Mucosa of gallbladder (tissue), 1 donor: Measurements from ENCODE around the gene KCNK5. TPM values are rescaled to one million over a fixed set of nuclear protein-coding genes. Genes with fewer than 3 reads are reported as not detected.
A peak's percentile ranks its signal among the peaks of the same experiment; 100 is the strongest.

ENCODE experiments used
- DNase-seq: peaks from one replicate; pipeline ENCODE4 v3.0.0-alpha.2; 2020; ENCODE audit warnings: low spot score
- total RNA-seq: library from RNA; stranded (reverse); gene quantifications from one replicate; pipeline ENCODE4 v1.2.1, GENCODE V29; 2021
- donor health status: DM: no; HTN: no; CAD: no.

Gene KCNK5
- total RNA-seq, 1 donor from 2014 or later, result 242 TPM

DNA sequence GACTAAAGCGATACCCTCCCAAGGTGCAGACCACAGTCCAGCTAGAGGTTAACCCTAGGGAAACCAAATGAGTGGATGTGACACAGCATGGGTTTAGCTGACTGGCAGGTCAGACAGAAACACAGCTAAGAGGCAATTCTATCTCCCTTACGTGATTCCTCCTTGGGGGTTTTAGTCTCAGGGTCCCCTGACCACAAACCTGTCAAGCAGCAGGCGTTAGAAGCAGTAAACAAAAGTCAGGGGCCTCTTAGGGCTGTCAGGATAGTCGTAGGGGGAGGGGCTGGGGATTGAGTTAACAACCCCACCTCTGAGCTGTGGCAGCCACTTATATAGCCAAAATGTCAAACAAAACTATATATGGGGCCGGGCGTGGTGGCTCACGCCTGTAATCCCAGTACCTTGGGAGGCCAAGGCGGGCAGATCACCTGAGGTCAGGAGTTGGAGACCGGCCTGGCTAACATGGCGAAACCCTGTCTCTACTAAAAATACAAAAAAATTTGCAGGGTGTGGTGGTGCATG lies 13.6 kb downstream of the KCNK5 start:
- DNase-seq, result no peak

DNA sequence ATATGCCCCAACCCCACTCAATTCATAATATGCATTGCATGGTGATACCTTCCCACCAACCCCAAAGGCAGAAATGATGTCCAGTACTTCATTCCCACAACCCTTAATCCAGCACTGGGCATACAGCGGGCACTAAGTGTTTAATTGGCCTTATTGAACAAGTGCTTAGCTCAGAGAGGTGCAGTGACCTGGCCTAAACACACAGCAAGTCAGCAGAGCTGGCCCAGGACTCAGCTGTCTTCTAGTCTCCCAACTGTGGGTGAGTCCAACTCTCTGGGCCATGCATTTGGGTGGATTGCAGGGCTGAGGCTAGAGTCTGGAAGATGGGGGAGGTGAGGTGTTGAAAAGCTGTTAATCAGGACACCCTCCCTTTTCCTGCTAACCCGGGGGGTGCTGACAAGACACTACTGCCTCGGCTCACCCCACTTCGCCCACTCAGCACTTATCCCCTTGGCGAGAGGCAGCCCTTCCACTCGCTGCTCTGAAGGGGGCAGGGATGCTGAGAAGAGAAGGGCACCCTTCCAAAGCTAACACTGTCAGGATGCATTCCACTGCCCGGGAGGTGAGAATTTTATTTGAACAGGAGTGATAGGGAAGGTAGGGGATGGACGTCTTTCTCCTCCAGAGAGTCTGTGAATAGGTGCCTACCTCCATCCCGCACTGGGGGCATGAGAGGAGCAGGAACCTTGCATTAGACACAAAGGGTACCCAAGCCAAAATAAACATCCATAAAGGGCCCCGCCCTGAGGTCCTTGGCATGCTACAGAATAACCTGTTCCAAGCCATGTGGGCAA lies 14.2 kb downstream of the KCNK5 start:
- peak; percentile 94 for DNase-seq

DNA sequence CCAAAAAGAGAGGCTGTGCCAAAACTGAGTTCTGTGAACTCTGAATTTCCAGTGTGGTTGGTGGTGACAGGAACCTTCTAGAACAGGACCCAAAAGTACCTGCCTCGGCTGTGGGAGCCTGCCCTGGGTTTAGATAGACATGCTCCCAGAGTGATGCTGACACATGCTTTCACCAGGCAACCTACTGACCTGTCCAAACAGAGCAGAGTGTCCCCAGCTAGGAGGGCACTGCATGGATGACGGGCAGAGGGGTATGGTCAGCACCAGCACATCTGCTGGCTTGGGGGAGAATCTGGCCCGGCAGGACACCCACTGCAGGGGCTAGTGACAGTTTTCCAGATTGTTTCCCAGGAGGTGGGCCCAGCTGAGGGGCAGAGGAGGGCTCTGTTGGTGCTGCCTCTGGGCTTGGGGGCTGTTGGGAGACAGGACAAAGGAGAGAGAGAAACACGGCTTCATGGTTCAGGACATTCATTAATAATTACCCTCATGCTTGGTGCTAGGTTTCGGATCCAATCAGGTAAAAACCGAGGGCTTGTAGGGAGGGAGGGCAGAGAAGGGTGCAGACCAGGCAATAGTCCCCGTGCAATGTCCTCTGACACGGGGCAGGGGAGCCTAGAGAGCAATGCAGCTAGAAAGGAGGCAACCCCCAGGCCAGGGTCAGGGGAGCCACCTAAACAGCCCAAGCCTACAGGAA lies 15.0 kb downstream of the KCNK5 start:
- no peak for DNase-seq

DNA sequence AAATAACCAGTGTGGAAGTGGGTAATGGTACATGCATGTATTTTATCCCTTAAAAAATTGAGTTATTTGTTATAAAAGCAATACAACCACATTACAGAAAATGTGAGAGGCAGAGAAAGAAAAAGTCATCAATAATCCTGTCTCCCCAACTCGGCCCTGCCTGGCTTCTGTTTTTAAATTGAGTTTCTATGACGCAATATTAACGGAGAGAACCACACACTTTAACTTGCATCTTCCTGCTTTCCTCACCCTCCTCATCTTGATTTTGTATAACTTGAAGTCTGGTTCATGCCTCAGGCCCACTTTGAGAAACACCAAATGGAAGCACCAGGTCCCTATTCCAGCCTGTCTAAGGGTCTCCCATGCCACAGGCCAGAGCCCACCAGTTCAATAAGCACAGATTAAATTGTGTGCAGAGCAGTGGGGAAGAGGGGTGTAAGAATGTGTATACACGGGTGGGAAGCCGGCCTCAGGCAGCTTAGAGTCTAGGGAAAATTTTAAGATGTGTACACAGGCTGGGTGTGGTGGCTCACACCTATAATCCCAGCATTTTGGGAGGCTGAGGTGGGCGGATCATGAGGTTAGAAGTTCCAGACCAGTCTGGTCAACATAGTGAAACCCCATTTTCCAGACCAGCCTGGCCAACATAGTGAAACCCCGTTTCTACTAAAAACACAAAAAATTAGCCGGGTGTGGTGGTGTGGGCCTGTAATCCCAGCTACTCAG lies 15.9 kb downstream of the KCNK5 start:
- no peak for DNase-seq

DNA sequence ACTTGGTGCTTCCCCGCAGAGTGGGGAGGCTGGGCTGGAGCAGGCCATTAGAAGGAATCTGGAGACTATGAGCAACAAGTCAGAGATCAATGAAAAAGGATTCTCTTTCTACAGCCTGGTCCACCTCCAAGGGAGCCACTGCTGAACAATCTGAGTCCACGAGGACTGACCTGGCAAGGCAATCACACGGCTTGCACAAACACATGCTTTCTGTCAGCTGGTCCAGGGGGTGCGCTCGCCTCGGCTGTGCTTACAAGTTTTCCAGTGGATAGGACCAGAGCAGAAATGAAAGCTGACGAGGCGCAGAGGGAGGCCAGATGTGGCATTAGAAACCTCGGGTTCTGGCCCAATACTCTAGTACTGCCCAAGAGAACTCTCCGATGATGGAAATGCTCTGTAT lies 18.1 kb downstream of the KCNK5 start:
- peak; percentile 75 for DNase-seq

DNA sequence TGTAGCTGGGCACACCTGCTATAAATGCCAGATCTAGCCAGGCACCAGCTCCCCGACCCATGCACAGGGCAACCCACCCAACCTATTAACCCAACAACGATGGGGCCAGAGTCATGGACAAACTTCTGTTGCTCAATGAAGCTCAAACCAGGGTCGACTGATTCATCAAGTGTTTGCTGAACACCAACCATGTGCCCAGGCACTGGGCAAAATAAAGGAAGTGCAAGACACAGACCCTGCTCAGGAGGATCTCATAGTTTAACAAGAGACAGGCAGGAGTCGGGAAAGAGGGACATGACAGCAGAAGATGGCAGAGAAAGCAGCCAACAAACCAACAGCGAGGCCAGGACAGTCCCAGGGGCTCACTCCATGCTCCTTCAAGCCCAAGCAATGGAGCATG lies 18.8 kb downstream of the KCNK5 start:
- no peak for DNase-seq

DNA sequence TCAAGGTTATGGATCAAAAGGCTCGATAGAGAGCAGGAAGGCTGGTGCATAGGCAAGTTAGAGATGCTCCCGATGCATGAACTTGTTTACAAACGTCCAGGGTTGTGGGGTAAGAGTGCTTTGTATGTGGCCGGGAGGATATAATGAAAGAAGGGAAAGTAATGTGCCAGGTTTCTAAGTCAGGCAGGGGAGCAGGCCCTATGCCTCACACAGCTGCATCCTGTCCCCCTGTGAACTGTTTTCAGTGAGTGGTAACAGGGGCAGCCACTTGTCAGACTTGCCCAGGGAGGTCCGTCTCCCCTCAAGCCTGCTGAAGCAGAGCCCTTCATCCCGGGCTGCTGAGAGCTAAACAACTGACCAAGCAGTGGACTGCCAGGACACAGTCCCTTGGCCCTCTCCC lies 19.4 kb downstream of the KCNK5 start:
- DNase-seq, result no peak

DNA sequence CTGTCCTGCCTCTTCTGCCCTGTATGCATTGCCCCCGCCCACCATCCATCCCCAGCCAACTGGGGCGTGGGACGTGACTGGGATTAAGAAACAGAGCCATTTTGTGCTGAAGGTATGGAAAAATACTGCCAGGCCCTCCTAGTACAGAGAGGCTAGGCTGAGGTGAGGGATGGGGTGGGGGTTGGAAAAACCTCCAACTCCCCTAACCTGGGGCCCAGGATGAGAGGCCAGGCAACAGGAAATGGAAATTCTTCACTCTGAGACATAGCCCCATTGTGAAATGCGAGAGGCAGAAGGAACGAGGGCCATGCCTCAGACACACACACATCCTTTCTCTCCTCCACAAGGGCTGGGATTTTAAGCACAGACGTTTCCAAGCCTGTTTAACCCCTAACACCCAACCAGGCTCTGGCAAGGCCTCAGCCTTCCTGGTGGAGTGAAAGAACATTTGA lies 19.9 kb downstream of the KCNK5 start:
- no peak for DNase-seq

DNA sequence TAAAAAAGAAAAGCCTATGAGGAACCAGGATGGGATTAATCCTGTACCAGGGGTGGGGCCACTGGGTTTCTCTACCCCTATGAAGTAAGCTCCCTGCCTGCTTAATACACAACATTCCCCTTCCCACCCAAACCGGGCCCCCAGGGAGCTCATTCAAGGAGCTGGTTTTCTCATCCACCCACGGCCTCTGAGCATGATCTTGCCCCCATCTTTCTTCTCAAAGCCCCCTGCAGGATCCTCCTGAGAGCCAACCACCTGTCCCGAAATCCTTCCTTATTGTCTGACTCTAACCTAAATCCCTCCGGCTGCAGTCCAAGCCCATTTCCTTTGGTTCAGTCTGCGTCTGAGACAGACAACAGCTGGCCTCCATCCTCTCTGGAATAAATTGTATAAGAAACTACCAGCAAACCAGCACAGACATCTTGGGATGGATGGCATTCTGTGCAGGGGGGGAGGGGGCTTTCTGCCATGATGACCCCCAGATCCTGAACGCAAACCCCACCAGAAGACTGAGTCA lies 21.0 kb downstream of the KCNK5 start:
- peak; percentile 75 for DNase-seq

DNA sequence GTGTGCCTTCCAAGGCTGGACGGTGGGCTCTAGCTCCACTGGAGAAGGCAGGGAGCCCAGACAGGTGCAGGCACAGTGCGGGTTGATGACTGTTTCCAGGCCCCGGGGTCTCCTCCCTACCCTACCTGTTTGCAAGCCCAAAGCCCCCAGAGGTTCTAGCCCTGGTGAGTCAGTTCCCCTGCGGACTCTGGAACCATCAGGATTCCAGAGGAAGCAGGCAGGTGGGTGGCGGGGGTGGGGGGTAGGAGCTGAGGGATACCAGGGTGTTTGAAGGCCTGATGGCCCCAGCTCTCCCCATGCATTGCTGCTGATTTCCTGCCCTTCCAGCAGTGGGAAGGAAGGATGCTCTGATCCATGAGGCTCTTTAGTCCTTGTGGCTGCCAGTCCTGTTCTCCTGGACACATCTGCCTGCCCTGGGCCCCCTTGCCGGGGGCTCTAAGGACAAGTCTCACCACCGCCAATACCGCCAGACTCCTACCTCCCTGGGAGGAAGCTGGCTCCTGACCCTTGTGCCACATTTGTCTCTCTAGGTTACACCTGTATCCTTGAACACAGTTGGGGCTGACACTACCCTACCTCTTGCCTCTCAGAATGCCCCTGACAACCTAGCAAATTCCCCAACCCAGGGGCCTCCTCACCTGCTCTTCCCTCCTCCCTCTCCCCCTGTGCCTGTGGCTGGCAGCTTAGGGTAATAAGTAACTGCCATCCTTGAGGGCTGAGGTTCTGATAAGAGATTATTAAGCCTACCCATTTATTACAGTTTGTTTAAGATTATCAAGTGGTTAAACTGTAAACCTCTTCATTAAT lies 21.7 kb downstream of the KCNK5 start:
- DNase-seq, result peak; percentile 67

DNA sequence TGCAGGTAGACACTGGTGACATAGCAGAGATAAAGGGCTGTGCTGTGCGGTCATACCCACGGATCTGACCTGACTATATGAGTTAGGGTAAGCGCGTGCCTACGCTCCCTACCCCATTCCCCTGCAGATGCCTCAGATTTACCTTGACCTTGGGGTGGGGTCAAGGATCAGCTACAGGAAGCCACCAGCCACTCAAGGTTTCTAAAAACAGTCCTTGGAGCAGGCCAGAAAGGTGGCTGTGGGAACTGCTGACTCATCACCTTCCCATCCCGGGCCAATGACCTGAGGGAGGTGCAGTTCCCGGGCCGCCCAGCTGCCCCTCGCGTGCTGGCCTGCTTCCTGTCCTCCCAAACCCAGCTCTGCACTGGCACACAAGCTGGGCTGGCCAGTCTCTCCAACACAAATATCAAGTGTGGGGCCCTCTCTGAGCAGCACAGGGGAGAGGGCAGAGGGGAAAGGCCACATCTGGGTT lies 23.0 kb downstream of the KCNK5 start:
- peak; percentile 59 for DNase-seq

DNA sequence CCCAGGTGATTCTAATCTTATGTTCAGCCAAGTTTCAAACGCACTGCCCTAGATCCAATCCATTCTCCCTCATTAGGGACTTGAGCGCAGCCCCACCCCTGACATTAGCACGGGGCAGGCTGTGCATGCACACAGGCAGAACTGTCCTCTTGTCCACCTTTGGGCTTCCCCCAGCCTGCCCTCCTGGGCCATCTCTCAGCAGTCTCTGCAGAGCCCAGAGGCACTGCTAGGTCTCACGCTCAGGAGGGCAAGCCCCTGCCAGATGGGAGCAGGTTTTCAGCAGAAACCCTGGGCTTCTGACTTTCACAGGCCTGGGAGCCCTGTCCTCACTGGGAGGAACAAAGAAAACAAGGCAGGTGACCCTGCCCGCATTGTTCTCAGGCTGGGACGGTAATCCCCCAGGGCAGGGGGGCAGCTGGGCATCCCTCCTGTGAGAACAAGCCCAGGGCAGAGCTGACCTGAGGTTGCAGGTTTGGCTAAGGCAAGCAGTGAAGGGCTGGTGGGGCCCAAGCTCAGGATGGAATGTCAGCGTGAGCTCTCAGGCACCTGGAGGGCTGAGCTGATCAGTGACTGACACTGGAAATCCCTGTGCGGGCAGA lies 24.5 kb downstream of the KCNK5 start:
- no peak for DNase-seq

DNA sequence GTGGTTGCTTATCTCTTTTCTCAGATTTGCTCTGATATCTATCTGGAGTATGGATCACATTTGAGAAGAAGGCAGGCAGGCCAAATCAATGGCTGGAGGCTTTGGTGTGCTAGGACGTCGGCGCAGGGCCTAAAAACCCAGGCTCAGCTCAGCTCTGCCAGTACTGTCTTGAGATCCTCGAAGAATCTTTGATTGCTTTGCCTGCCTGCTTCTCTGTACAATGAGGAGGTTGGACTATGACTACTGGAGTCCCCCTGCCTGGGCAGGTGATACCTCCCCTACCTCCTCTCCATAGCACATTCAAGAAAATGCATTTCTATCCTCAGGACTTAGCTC lies 25.1 kb downstream of the KCNK5 start:
- DNase-seq, result no peak

DNA sequence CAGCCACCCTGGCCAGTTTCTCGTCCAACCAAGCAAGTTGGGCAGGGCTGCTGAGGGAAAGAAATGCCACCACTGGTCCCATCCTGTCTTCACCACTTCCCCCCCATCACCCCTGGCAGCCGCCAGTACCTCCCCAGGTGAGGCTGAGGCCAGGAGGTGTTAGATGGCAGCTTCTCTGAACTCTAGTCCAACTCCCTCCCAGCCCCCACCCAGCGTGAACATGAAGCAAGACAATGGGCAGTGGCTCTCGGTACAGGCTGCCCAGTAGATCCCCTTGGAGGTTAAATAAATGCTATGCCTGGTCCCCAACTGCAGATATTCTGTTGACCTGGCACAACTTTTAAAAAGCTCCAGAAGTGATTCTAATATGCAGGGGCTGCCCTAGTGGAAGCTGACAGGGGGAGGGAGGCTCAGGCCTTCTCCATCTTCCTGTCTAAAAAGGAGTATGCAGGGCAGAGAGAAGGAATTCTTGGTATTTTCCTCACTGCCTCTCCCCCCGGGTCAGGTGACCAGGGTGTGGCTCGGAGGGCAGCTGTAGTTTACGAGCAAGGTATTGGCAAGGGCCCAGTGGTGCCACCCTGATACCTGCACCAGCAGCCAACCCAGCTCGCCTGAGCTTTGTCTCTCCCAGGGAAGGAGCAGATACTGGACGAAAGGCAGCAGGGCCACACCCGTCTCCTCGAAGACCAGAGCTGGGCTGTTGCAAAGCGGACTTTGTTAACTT lies 25.7 kb downstream of the KCNK5 start:
- peak; percentile 97 for DNase-seq

DNA sequence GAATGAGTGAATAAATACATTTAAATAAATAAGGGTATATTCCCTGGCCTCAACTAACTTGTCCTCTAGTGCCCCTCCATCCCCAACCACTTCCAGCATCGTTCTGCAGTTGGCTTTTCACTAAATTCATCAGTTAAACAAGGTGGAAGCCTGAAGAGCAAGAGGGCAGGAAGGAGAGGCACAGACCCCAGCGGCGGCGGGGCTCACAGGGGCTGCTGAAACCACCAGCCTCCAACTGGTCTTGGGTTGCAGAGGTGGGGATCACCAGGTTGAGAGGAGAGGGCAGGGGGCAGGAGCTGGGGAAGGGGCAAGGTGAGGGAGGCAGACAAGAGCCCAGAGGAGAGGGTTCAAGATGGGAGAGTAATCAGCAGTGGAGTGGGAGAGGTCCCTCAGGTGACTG lies 27.1 kb downstream of the KCNK5 start:
- no peak for DNase-seq

DNA sequence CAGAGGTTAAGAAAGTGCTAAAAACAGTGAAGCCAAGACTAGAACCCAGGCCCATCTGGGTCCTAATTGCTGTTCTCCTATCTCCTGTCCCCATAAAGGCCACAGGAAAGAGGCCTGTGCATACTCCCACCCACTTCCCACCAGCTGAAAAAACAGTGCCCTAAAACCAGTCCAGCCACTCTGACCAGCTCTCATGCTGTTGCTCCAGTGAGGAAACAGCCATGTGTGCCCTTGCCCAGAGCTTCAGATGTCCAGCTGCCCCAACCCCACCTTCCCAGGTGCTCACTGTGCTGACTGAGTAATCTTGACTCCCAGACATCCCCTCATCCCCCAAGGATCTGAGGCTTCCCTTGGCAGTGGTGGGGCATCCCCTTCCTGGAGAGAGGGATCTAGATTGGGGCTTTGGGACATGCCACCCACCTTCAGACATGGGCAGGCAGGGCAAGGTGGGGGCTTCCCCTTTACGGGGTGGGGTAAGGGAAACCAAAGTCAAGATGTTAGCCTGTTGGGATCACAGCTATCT lies 28.7 kb downstream of the KCNK5 start:
- no peak for DNase-seq

DNA sequence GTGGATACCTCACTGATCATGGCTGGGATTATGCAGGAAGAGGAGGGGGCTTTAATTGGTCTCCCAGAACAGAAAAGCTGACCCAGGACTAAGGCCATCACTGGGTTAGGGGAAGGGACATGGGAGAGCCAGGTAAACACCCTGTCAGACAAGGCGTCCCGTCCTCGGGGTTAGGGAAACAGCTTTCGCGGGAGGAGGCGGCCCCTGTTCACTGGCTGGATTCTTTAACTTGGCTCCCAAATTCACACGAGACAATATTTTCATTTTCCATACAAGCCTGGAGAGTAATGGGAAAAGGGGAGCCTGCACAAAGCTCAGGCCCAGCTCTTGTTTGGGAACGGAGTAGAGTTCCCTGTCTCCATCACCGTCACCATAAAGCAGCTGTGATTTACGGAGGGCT lies 29.3 kb downstream of the KCNK5 start:
- DNase-seq, result no peak

DNA sequence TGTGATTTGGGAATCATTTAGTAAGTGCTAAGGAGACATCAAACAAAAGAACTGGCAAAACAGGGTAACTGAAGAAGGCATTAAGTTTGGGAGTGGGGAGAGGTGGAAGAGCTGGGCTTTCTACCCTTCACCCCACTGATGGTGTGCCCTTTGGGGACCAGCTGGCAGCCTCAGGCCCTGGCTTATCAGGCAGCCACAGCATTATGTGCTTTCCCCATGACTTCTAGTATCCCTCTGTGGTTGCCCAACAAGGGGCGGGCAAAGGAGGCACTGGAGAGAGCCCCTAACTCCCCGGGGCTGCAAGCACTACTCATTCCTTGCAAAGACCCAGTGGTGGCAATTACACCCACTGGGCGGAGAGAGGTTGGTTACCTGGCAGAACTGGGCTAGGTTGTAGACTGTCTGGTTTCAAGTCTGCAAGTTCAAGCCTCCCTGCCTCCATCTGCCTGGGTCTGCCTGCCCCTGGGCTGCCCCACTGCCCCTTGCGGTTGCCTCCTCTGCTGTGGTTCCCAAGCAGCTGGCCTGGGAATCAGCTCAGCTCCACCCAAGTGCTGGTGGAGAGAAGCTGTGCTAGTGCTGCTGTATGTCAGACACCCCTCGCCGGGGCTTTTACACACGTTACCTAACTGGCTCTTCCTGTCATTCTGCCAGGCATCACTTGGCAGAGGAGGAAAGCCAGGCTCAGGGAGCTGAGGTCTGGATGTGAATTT lies 29.9 kb downstream of the KCNK5 start:
- DNase-seq, result no peak

DNA sequence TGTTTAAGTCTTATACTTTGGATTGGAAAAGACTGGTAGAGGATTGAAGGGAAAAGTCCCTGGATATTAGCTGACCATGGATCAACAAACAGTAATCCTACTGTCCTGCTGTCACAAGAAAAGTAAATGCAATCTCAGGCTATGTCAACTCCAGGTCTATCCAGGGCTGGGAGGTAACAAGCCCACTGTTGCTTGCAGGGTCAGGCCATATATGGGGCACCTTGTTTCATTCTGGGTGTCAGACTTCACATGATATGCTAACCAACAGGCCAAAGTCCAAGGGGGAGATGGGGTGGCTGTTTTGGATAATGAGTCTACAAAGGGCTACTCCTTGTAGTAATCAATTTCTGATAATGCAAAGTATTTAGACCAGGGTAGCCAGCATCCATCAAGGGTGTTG lies 30.7 kb downstream of the KCNK5 start:
- DNase-seq, result no peak
